Activated gamma-delta T cell treated with Interleukin-2 at 50 U/mL for 16 hours (primary cell): Measurements from ENCODE around the gene CPXM1.

Source experiments
- DNase-seq: peaks from one replicate; pipeline ENCODE4 v3.0.0-alpha.2; 2020

Gene CPXM1

GRCh38 chr20:2747676-2748235 is 52.7 kb downstream of the CPXM1 start:
- DNase-seq, result no peak

GRCh38 chr20:2746636-2747265 is 53.7 kb downstream of the CPXM1 start:
- no peak for DNase-seq

GRCh38 chr20:2745936-2746635 is 54.3 kb downstream of the CPXM1 start:
- no peak for DNase-seq

DNA sequence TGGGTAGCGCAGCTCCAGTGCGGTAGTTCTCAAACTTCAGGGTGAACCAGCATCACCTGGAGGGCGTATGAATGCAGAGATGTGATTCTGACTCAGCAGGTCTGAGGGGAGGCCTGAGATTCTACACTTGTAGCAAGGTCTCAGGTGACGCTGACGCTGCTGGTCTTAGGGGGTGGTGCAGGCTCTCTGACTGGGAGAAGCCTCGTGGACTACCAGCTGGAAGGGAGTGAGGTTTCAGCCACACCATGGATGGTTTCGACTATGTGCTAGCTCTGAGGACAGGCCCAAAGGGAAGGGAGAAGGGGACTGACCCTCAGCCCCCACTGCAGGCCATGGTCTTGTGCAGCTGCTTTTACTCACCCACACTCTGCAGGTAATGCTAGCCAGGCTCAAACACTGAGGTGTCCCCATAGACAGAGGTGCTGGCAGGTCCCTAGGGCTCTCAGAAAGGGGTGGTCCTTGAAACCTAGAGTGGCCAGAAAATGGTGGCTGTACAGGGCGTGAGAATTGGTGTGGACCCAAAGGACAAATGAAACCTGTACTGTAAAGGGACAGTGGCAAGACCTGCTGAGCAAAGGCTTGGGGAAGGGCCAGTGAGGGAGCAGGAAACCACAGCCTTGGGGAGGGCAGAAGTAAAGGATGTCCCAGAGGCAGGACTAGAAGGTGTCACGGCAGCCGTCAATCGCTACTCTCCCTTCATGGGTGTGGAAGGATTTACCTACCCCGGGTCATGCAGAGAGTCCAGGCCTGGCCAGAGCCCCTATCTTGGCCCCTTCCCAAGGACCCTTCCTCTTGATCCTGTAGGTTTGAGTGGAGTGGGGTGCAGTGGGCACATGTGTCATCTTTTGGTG is 55.1 kb downstream of the CPXM1 start:
- DNase-seq, result no peak
